Neuronal stem cell (in vitro differentiated cells): ENCODE data around the gene RAB1A.

ENCODE experiments used
- DNase-seq: peaks from one replicate; pipeline ENCODE4 v3.0.0-alpha.2; 2013; ENCODE audit warnings: low spot score
- H2AFZ ChIP-seq: one replicate; pipeline ENCODE4 v1.6.1; 2013; ENCODE audit warnings: mild to moderate bottlenecking, low read length, inconsistent platforms
- H2AK5ac ChIP-seq: 2 replicates; pipeline ENCODE4 v1.6.1; 2013; ENCODE audit warnings: low read depth, mild to moderate bottlenecking, inconsistent platforms, low read length, moderate library complexity, mixed read lengths
- H2BK120ac ChIP-seq: 2 replicates; pipeline ENCODE4 v1.6.1; 2013; ENCODE audit warnings: low read depth, mild to moderate bottlenecking, inconsistent platforms, low read length, moderate library complexity, mixed read lengths
- H2BK12ac ChIP-seq: one replicate; pipeline ENCODE4 v1.6.1; 2013; ENCODE audit warnings: low read length, inconsistent platforms
- H2BK15ac ChIP-seq: 2 replicates; pipeline ENCODE4 v1.6.1; 2013; ENCODE audit warnings: mild to moderate bottlenecking, low read length, inconsistent platforms, mixed read lengths
- H2BK5ac ChIP-seq: one replicate; pipeline ENCODE4 v1.6.1; 2013; ENCODE audit warnings: inconsistent platforms, mild to moderate bottlenecking, low read length, moderate library complexity
- H3K14ac ChIP-seq: one replicate; pipeline ENCODE4 v1.6.1; 2013; ENCODE audit warnings: low read length, inconsistent platforms
- H3K18ac ChIP-seq: 2 replicates; pipeline ENCODE4 v1.6.1; 2013; ENCODE audit warnings: low read length, inconsistent platforms
- H3K23ac ChIP-seq: 2 replicates; pipeline ENCODE4 v1.6.1; 2013; ENCODE audit warnings: low read depth, mild to moderate bottlenecking, mixed read lengths, low read length, inconsistent platforms; ENCODE audit not compliant: poor library complexity
- H3K27ac ChIP-seq: replicated peaks from 3 replicates; pipeline ENCODE4 v1.5.1; 2013; ENCODE audit warnings: low read length, inconsistent platforms
- H3K27me3 ChIP-seq, 3 experiments: 2 replicates each; pipeline ENCODE4 v1.6.1; 2013; ENCODE audit warnings: low read length in 3 of 3, mild to moderate bottlenecking in 2 of 3, inconsistent platforms in 1 of 3, low read depth in 1 of 3, mixed read lengths in 1 of 3, moderate library complexity in 1 of 3; ENCODE audit not compliant: control insufficient read depth in 3 of 3, insufficient read depth in 3 of 3
- H3K36me3 ChIP-seq, 2 donors: replicated peaks in 1 of 2; 2 replicates each; pipeline ENCODE4 v1.6.1; 2013; ENCODE audit warnings: low read length in 2 of 2; ENCODE audit not compliant: control insufficient read depth in 2 of 2, insufficient read depth in 2 of 2
- H3K4ac ChIP-seq: 2 replicates; pipeline ENCODE4 v1.6.1; 2013; ENCODE audit warnings: inconsistent platforms, mild to moderate bottlenecking, low read length, moderate library complexity
- H3K4me1 ChIP-seq, 2 donors: 1 replicate in 1 of 2; 2 replicates in 1 of 2; pipeline ENCODE4 v1.6.1; 2013; ENCODE audit warnings: low read length in 2 of 2, low read depth in 1 of 2; ENCODE audit not compliant: control insufficient read depth in 2 of 2, insufficient read depth in 1 of 2
- H3K4me2 ChIP-seq: one replicate; pipeline ENCODE4 v1.6.1; 2013; ENCODE audit warnings: mild to moderate bottlenecking, low read length, inconsistent platforms; ENCODE audit not compliant: insufficient read depth, poor library complexity, severe bottlenecking
- H3K4me3 ChIP-seq, 2 donors: 2 replicates each; pipeline ENCODE4 v1.5.1; 2013; ENCODE audit warnings: low read length in 2 of 2, mild to moderate bottlenecking in 2 of 2, inconsistent platforms in 1 of 2, moderate library complexity in 1 of 2
- H3K79me1 ChIP-seq: one replicate; pipeline ENCODE4 v1.6.1; 2013; ENCODE audit warnings: low read depth, mild to moderate bottlenecking, inconsistent platforms, low read length, moderate library complexity
- H3K9ac ChIP-seq: one replicate; pipeline ENCODE4 v1.6.1; 2013; ENCODE audit warnings: mild to moderate bottlenecking, low read depth, low read length, inconsistent platforms; ENCODE audit not compliant: poor library complexity
- H3K9me3 ChIP-seq, 2 donors: replicated peaks in 1 of 2; 2 replicates each; pipeline versions ENCODE3 to v1.6.1; 2013; ENCODE audit warnings: low read length in 2 of 2, mild to moderate bottlenecking in 2 of 2, inconsistent platforms in 1 of 2, low read depth in 1 of 2, mixed read lengths in 1 of 2, moderate library complexity in 1 of 2; ENCODE audit not compliant: control insufficient read depth in 2 of 2, insufficient read depth in 1 of 2
- H4K8ac ChIP-seq: one replicate; pipeline ENCODE4 v1.6.1; 2013; ENCODE audit warnings: low read depth, mild to moderate bottlenecking, inconsistent platforms, low read length, moderate library complexity
- H4K91ac ChIP-seq: one replicate; pipeline ENCODE4 v1.6.1; 2013; ENCODE audit warnings: low read length, low read depth, mild to moderate bottlenecking, inconsistent platforms; ENCODE audit not compliant: poor library complexity
- WGBS, 2 donors: extraction: QIAGEN DNeasy Blood & Tissue Kit; methylation state at CpG; one replicate each; pipeline ENCODE4 v1.1.7; 2013; ENCODE audit warnings: missing lambda C conversion rate in 2 of 2, mixed read lengths in 1 of 2; ENCODE audit not compliant: insufficient read length in 2 of 2, insufficient replicate concordance in 1 of 2; ENCODE audit errors: extremely low coverage in 2 of 2; 5-methylcytosine and 5-hydroxymethylcytosine counted together

Gene RAB1A

DNA sequence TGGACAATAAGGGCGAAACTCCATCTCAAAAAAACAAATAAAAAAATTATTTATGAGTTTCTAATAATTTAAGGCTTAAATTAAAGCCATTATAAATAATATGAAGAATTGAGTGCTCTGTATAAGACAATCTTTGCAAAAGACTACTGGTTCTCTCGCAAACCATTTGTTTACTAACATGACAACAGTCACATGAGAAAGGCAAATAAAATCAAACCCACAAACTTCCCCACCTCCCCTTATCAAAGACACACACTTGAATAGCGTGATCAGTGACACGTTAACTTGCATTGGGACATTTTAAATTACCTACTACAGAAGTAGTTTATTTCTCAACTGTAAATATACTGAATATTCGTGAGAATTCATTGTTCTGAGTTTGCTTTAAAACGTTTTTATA lies 21.1 kb downstream of the RAB1A start:
- Histone ChIP-seq H3K9me3 (peaks cover 0 to 3% of the 10 kb centered on the region in 2 donors), H2BK12ac (no peak overlapping the region), H4K91ac (no peak overlapping the region), H3K4me3 (no peak overlapping the region), H3K4me1 (no peaks in the 10 kb centered on the region), H3K4me2 (no peak overlapping the region), H2AFZ (no peak overlapping the region), H3K14ac (no peak overlapping the region), H4K8ac (no peak overlapping the region), H2AK5ac (no peak overlapping the region), H3K36me3 (peaks cover 0 to 36% of the 10 kb centered on the region in 2 donors), H2BK15ac (no peak overlapping the region), H3K27me3 (no peaks in the 10 kb centered on the region), H3K79me1 (peaks cover 2% of the 10 kb centered on the region), H3K4ac (no peak overlapping the region), H3K23ac (no peak overlapping the region), H3K18ac (no peak overlapping the region), H2BK5ac (no peak overlapping the region), H3K27ac (no peak overlapping the region), H2BK120ac (no peak overlapping the region), H3K9ac (no peak overlapping the region)
- DNase-seq: no peak
- no CpG with 5 or more reads among the region's 6 CpGs for WGBS, 2 donors

DNA sequence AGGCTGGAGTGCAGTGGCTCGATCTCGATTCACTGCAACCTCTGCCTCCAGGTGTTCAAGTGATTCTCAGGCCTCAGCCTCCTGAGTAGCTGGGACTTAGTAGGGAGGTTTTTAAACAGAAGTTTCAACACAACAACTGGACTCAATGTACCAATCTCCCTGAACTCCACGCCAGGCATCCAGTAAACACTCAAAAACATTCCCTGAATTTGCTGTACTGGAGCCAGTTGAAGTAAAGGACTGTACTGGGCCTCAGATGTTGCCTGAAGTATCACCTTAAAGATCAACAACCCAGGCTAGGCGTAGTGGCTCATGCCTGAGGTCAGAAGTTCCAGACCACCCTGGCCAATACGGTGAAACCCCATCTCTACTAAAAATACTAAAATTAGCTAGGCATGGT lies 22.4 kb downstream of the RAB1A start:
- Histone ChIP-seq H3K4me2 (no peak overlapping the region), H2BK12ac (no peak overlapping the region), H3K23ac (no peak overlapping the region), H2BK120ac (no peak overlapping the region), H3K4me1 (no peaks in the 10 kb centered on the region), H3K79me1 (peaks cover 2% of the 10 kb centered on the region), H3K27ac (no peak overlapping the region), H4K91ac (no peak overlapping the region), H3K18ac (no peak overlapping the region), H3K4me3 (no peak overlapping the region), H2AFZ (no peak overlapping the region), H3K14ac (no peak overlapping the region), H2AK5ac (no peak overlapping the region), H3K4ac (no peak overlapping the region), H3K9ac (no peak overlapping the region), H2BK15ac (no peak overlapping the region), H3K9me3 (peaks cover 0 to 3% of the 10 kb centered on the region in 2 donors), H2BK5ac (no peak overlapping the region), H3K27me3 (no peaks in the 10 kb centered on the region), H4K8ac (no peak overlapping the region), H3K36me3 (peaks cover 2 to 48% of the 10 kb centered on the region in 2 donors)
- DNase-seq: no peak
- no CpG with 5 or more reads among the region's 5 CpGs for WGBS, 2 donors

DNA sequence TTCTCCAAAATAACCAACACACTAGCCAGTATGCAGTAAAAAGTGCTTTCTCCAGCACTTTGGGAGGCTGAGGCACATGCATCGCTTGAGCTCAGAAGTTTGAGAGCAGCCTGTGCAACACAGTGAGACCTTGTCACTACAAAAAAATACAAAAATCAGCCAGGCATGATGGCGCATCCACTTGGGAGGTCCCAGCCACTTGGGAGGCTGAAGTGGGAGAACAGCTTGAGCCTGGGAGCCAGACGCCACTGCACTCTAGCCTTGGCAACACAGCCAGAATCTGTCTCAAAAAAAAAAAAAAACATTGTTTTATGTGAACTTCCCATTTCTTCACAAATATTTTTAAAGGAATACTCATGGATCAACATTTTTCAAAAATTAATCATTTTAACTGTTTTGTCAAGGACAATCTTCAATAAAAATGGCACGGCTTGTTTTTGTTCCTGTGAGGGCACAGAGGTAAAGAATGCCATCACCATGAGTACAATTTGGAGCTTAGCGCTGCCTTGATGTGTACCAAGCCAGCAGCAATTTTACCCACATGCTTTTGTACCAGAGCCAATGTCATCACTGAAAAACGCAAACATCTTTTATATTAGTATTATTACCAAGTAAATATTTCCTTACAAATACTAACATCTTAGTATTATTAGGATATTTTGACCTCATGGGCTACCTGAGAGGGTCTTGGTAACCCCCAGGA lies 26.7 kb downstream of the RAB1A start:
- H3K9ac ChIP-seq: no peak overlapping the region
- no peak overlapping the region for H4K8ac ChIP-seq
- H2BK120ac ChIP-seq: no peak overlapping the region
- H3K14ac ChIP-seq: no peak overlapping the region
- H2BK12ac ChIP-seq: no peak overlapping the region
- H3K23ac ChIP-seq: no peak overlapping the region
- H3K79me1 ChIP-seq: no peaks in the 10 kb centered on the region
- no peak overlapping the region for H2AK5ac ChIP-seq
- no peak overlapping the region for H2BK15ac ChIP-seq
- H3K4me3 ChIP-seq: no peak overlapping the region
- no peak overlapping the region for H2AFZ ChIP-seq
- no peak overlapping the region for H3K18ac ChIP-seq
- no peak overlapping the region for H3K4ac ChIP-seq
- H3K9me3 ChIP-seq: peaks cover 0 to 3% of the 10 kb centered on the region in 2 donors
- no CpG with 5 or more reads among the region's 6 CpGs for WGBS, 2 donors
- peaks cover 4 to 70% of the 10 kb centered on the region in 2 donors for H3K36me3 ChIP-seq
- H3K27me3 ChIP-seq: no peaks in the 10 kb centered on the region
- no peak overlapping the region for H2BK5ac ChIP-seq
- H3K27ac ChIP-seq: no peak overlapping the region
- no peaks in the 10 kb centered on the region for H3K4me1 ChIP-seq
- H4K91ac ChIP-seq: no peak overlapping the region
- H3K4me2 ChIP-seq: no peak overlapping the region
- no peak for DNase-seq

DNA sequence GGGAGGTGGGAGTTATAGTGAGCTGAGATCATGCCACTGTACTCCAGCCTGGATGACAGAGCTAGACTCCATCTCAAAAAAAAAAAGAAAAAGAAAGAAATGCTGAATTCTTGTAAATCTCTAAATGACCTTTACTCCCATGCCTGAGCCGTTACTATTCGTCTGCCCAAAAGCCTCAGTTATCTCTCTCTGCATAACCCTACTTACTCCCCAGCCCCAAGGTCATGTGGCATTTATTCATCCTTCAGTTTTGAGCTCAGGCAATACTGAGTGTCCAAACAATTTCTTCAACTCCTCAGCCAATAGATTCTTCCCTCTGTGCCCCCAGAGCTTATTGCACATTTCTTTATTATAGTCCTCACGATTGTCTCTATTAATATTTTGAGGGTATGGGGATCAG lies 28.8 kb downstream of the RAB1A start:
- Histone ChIP-seq H2BK15ac (no peak overlapping the region), H3K4me1 (no peaks in the 10 kb centered on the region), H3K18ac (no peak overlapping the region), H3K23ac (no peak overlapping the region), H3K4ac (no peak overlapping the region), H2BK12ac (no peak overlapping the region), H3K4me2 (no peak overlapping the region), H4K91ac (no peak overlapping the region), H3K4me3 (no peak overlapping the region), H3K9ac (no peak overlapping the region), H3K27me3 (no peaks in the 10 kb centered on the region), H4K8ac (no peak overlapping the region), H3K14ac (no peak overlapping the region), H2BK5ac (no peak overlapping the region), H3K36me3 (peaks cover 4 to 84% of the 10 kb centered on the region in 2 donors), H3K79me1 (no peaks in the 10 kb centered on the region), H2BK120ac (no peak overlapping the region), H2AK5ac (no peak overlapping the region), H3K27ac (no peak overlapping the region), H2AFZ (no peak overlapping the region), H3K9me3 (no peaks in the 10 kb centered on the region)
- no peak for DNase-seq
- no CpG with 5 or more reads among the region's 3 CpGs for WGBS, 2 donors
